K562 (cell line): Measurements from ENCODE around the gene THADA. TPM values are rescaled to one million over a fixed set of nuclear protein-coding genes. Genes with fewer than 3 reads are reported as not detected.

Experiments used
- CBX1 ChIP-seq: sonication (generic); IDR thresholded peaks from 2 replicates; pipeline ENCODE4 v1.6.1; 2016; ENCODE audit warnings: antibody characterized with exemption, low read depth, mild to moderate bottlenecking
- COPS2 ChIP-seq: fragments of 450-650 bp; conservative IDR thresholded peaks from 2 replicates; pipeline ENCODE4 v1.6.1; 2016; ENCODE audit warnings: mild to moderate bottlenecking, moderate library complexity
- EP400 ChIP-seq: fragments of 450-650 bp; IDR thresholded peaks from 2 replicates; pipeline ENCODE4 v1.6.1; 2017; ENCODE audit warnings: antibody characterized with exemption, mild to moderate bottlenecking, moderate library complexity
- EZH2 ChIP-seq: IDR thresholded peaks from 2 replicates; pipeline ENCODE4 v1.6.1; 2012; ENCODE audit warnings: low read depth, mild to moderate bottlenecking, inconsistent platforms, low read length, borderline replicate concordance
- GABPB1 ChIP-seq: sonication (generic); formaldehyde crosslinking; IDR thresholded peaks from 2 replicates; pipeline ENCODE4 v1.8.0; 2022; ENCODE audit warnings: mild to moderate bottlenecking, missing genetic modification reagents
- KLF16 ChIP-seq: IDR thresholded peaks from 2 replicates; pipeline ENCODE4 v1.6.1; 2016; ENCODE audit warnings: antibody characterized with exemption
- MEIS2 ChIP-seq: fragments of 450-650 bp; IDR thresholded peaks from 2 replicates; pipeline ENCODE4 v1.6.1; 2014; ENCODE audit warnings: mild to moderate bottlenecking; ENCODE audit not compliant: partially characterized antibody
- MTA1 ChIP-seq: fragments of 450-650 bp; IDR thresholded peaks from 2 replicates; pipeline ENCODE4 v1.6.1; 2017; ENCODE audit warnings: borderline replicate concordance
- MTA3 ChIP-seq: fragments of 450-650 bp; formaldehyde crosslinking; IDR thresholded peaks from 2 replicates; pipeline ENCODE4 v1.6.1; 2017; ENCODE audit warnings: mild to moderate bottlenecking, borderline replicate concordance
- NR2C2 ChIP-seq, 2 experiments: fragments of 200-800 bp in 1 of 2; sonication (Bioruptor generic) in 1 of 2; sonication (generic) in 1 of 2; formaldehyde crosslinking in 1 of 2; IDR thresholded peaks; 2 replicates each; pipeline versions ENCODE4 v1.6.1 to v1.8.0; 2016 to 2022; ENCODE audit warnings: mild to moderate bottlenecking in 1 of 2, missing compliant biosample characterization in 1 of 2, missing genetic modification characterization in 1 of 2, missing genetic modification reagents in 1 of 2
- RFX1 ChIP-seq: fragments of 450-650 bp; IDR thresholded peaks from 2 replicates; pipeline ENCODE4 v1.6.1; 2016; ENCODE audit warnings: mild to moderate bottlenecking, moderate library complexity
- SREBF1 ChIP-seq: fragments of 150-350 bp; IDR thresholded peaks from 2 replicates; pipeline ENCODE4 v1.6.1; 2014; ENCODE audit warnings: antibody characterized with exemption, low read depth, low read length, borderline replicate concordance
- STAT5B ChIP-seq: fragments of 250-450 bp; sonication (Bioruptor Pico); IDR thresholded peaks from 2 replicates; pipeline ENCODE4 v1.8.0; 2021; ENCODE audit warnings: mild to moderate bottlenecking, inconsistent platforms
- SUPT5H ChIP-seq: fragments of 450-650 bp; IDR thresholded peaks from 2 replicates; pipeline ENCODE4 v1.6.1; 2016
- TBP ChIP-seq: optimal IDR thresholded peaks from 2 replicates; pipeline ENCODE3; 2011; ENCODE audit warnings: low read depth, low read length, improper control_type of control experiment
- ZNF232 ChIP-seq: sonication (generic); formaldehyde crosslinking; IDR thresholded peaks from 2 replicates; pipeline ENCODE4 v1.8.0; 2022; ENCODE audit warnings: mild to moderate bottlenecking, missing genetic modification reagents
- ZNF589 ChIP-seq: fragments of 200-800 bp; sonication (Bioruptor generic); IDR thresholded peaks from 2 replicates; pipeline ENCODE4 v1.6.1; 2016; ENCODE audit warnings: low read depth, missing genetic modification characterization, missing compliant biosample characterization
- ZNF717 ChIP-seq: fragments of 250-450 bp; sonication (Bioruptor Pico); IDR thresholded peaks from 2 replicates; pipeline ENCODE4 v1.5.0; 2021
- polyA plus RNA-seq, 8 experiments: library from polyadenylated mRNA; depleted of rRNA in 4 of 8; stranded (reverse) in 5 of 8; unstranded in 3 of 8; fragments of >200 nt; fragmentation: Nextera tagmentation in 2 of 8; fragmentation: Illumina TruSeq in 1 of 8; extraction: Ambion mirVana in 2 of 8; extraction: Trizol in 1 of 8; gene quantifications; 2 replicates each; pipeline versions ENCODE4 v1.2.1 to v1.2.3, GENCODE V29; 2011 to 2014; ENCODE audit warnings: inconsistent platforms in 1 of 8, missing spikeins in 1 of 8
- total RNA-seq, 7 experiments: library from RNA; depleted of rRNA in 6 of 7; stranded (reverse); fragments of >200 nt in 6 of 7; fragmentation: Illumina TruSeq in 2 of 7; extraction: Trizol in 2 of 7; gene quantifications; 2 replicates each; pipeline versions ENCODE4 v1.2.1 to v1.2.3, GENCODE V29; 2011 to 2021; ENCODE audit warnings: low replicate concordance in 1 of 7
- TF ChIP-seq, protein P1 (sequence below): fragments of 450-650 bp; IDR thresholded peaks from 2 replicates; pipeline ENCODE4 v1.6.1; 2016; ENCODE audit warnings: borderline replicate concordance
- TF ChIP-seq, protein P2 (sequence below), 2 experiments: fragments of 450-650 bp in 1 of 2; sonication (generic) in 1 of 2; formaldehyde crosslinking; conservative IDR thresholded peaks; 2 replicates each; pipeline versions ENCODE4 v1.4.0 to v1.8.1; 2020 to 2022; ENCODE audit warnings: mild to moderate bottlenecking in 1 of 2, missing genetic modification reagents in 1 of 2
- TF ChIP-seq, protein P3 (sequence below): sonication (generic); formaldehyde crosslinking; IDR thresholded peaks from 2 replicates; pipeline ENCODE4 v1.5.0; 2020; ENCODE audit warnings: missing genetic modification reagents
- TF ChIP-seq, protein P4 (sequence below): sonication (generic); formaldehyde crosslinking; IDR thresholded peaks from 2 replicates; pipeline ENCODE4 v1.8.0; 2022; ENCODE audit warnings: mild to moderate bottlenecking, missing genetic modification reagents, borderline replicate concordance
- TF ChIP-seq, protein P5 (sequence below): fragments of 250-450 bp; sonication (Bioruptor Pico); IDR thresholded peaks from 2 replicates; pipeline ENCODE4 v1.5.0; 2020; ENCODE audit warnings: mild to moderate bottlenecking

The THADA gene
- total and polyA plus RNA-seq, 9 of the 15 experiments (the other 6 are each of a cell fraction or from before 2014, with no cell fraction given) = 17.8 to 34.7 (median 31.9) TPM

DNA sequence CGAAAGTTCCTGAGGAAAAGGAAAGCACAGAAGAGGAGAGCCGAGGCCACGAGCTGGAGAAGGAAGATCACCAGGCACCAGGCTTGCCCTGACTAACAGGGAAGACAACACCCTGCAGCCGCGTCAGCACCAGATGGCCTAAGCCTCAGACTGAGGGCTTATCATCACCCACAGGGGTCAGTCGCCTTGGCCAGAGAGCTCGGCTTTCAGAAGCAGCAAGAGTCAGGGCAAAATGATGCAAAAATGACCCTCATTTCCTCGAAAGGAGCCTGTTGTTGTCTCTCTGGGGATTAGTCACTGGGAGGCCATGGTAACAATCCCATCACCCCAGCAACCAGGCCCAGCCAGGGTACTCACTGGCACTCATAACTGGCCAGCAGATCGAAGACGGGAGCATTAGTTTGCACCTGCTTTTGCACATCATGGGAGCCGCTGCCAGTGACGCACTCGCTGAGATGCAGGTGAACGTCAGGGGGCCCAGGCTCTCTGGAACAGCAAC, 326.7 kb downstream of the THADA start (continued):
- TF ChIP-seq, protein P1, sequence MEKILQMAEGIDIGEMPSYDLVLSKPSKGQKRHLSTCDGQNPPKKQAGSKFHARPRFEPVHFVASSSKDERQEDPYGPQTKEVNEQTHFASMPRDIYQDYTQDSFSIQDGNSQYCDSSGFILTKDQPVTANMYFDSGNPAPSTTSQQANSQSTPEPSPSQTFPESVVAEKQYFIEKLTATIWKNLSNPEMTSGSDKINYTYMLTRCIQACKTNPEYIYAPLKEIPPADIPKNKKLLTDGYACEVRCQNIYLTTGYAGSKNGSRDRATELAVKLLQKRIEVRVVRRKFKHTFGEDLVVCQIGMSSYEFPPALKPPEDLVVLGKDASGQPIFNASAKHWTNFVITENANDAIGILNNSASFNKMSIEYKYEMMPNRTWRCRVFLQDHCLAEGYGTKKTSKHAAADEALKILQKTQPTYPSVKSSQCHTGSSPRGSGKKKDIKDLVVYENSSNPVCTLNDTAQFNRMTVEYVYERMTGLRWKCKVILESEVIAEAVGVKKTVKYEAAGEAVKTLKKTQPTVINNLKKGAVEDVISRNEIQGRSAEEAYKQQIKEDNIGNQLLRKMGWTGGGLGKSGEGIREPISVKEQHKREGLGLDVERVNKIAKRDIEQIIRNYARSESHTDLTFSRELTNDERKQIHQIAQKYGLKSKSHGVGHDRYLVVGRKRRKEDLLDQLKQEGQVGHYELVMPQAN = no peak
- TF ChIP-seq, protein P2, sequence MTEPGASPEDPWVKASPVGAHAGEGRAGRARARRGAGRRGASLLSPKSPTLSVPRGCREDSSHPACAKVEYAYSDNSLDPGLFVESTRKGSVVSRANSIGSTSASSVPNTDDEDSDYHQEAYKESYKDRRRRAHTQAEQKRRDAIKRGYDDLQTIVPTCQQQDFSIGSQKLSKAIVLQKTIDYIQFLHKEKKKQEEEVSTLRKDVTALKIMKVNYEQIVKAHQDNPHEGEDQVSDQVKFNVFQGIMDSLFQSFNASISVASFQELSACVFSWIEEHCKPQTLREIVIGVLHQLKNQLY (CRISPR knock-in tag; conservative IDR thresholded peaks at IDR 0.05) = no peak
- no peak for TF ChIP-seq NR2C2 (CRISPR knock-in tag; IDR thresholded peaks at IDR 0.05)
- peak; percentile 43; the same call in 1 of the 2 replicates for TF ChIP-seq NR2C2 (tag; IDR thresholded peaks at IDR 0.05)
- no peak for TF ChIP-seq COPS2
- no peak for TF ChIP-seq ZNF232 (CRISPR knock-in tag)
- TF ChIP-seq CBX1 = no peak
- no peak for TF ChIP-seq ZNF717 (CRISPR knock-in tag)
- TF ChIP-seq EP400 = no peak
- TF ChIP-seq STAT5B (CRISPR knock-in tag) = no peak
- TF ChIP-seq, protein P3, sequence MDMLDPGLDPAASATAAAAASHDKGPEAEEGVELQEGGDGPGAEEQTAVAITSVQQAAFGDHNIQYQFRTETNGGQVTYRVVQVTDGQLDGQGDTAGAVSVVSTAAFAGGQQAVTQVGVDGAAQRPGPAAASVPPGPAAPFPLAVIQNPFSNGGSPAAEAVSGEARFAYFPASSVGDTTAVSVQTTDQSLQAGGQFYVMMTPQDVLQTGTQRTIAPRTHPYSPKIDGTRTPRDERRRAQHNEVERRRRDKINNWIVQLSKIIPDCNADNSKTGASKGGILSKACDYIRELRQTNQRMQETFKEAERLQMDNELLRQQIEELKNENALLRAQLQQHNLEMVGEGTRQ (CRISPR knock-in tag) = no peak
- TF ChIP-seq SREBF1 = no peak
- TF ChIP-seq, protein P4, sequence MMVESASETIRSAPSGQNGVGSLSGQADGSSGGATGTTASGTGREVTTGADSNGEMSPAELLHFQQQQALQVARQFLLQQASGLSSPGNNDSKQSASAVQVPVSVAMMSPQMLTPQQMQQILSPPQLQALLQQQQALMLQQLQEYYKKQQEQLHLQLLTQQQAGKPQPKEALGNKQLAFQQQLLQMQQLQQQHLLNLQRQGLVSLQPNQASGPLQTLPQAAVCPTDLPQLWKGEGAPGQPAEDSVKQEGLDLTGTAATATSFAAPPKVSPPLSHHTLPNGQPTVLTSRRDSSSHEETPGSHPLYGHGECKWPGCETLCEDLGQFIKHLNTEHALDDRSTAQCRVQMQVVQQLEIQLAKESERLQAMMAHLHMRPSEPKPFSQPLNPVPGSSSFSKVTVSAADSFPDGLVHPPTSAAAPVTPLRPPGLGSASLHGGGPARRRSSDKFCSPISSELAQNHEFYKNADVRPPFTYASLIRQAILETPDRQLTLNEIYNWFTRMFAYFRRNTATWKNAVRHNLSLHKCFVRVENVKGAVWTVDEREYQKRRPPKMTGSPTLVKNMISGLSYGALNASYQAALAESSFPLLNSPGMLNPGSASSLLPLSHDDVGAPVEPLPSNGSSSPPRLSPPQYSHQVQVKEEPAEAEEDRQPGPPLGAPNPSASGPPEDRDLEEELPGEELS = no peak
- no peak for TF ChIP-seq MTA3
- no peak for TF ChIP-seq KLF16
- TF ChIP-seq, protein P5, sequence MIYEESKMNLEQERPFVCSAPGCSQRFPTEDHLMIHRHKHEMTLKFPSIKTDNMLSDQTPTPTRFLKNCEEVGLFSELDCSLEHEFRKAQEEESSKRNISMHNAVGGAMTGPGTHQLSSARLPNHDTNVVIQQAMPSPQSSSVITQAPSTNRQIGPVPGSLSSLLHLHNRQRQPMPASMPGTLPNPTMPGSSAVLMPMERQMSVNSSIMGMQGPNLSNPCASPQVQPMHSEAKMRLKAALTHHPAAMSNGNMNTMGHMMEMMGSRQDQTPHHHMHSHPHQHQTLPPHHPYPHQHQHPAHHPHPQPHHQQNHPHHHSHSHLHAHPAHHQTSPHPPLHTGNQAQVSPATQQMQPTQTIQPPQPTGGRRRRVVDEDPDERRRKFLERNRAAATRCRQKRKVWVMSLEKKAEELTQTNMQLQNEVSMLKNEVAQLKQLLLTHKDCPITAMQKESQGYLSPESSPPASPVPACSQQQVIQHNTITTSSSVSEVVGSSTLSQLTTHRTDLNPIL = no peak
- no peak for TF ChIP-seq EZH2
- 0 out of 2 replicates have a peak, but pooled peaks have one; percentile 7 for TF ChIP-seq GABPB1 (CRISPR knock-in tag)
- TF ChIP-seq TBP = no peak
- no peak for TF ChIP-seq SUPT5H
- TF ChIP-seq MTA1 = no peak
- TF ChIP-seq MEIS2 = no peak
- no peak for TF ChIP-seq ZNF589 (CRISPR knock-in tag)
- peak; percentile 82 for TF ChIP-seq RFX1
